GM21825 (cell line): ENCODE measurements around the gene TBC1D5.
"Not testable (repeated sequence)": the region's sequence is repeated elsewhere in the genome, so short reads cannot be mapped to it uniquely, and the experiment has no call there.

Experiments
- ATAC-seq: cut with Tn5 transposase; IDR thresholded peaks from one replicate; pipeline ENCODE4 v1.9.1; 2021; ENCODE audit warnings: mild to moderate bottlenecking, moderate library complexity; ENCODE audit not compliant: unreplicated experiment

Gene TBC1D5

GRCh38 chr3:17648630-17649355 is 93.6 kb downstream of the TBC1D5 start:
- ATAC-seq: not testable (repeated sequence)

GRCh38 chr3:17645074-17645698 is 97.2 kb downstream of the TBC1D5 start:
- no peak for ATAC-seq

- ATAC-seq: no peak
Measured at GRCh38 chr3:17643691-17644090, 98.7 kb downstream of the TBC1D5 start.

- no peak for ATAC-seq
Measured at GRCh38 chr3:17642474-17642873, 100.0 kb downstream of the TBC1D5 start.

GRCh38 chr3:17640466-17640865 is 102.0 kb downstream of the TBC1D5 start:
- ATAC-seq: no peak

- no peak for ATAC-seq
Measured at GRCh38 chr3:17639765-17640164, 102.7 kb downstream of the TBC1D5 start.

GRCh38 chr3:17639257-17639656 is 103.2 kb downstream of the TBC1D5 start:
- ATAC-seq: no peak

GRCh38 chr3:17638356-17638755 is 104.1 kb downstream of the TBC1D5 start:
- ATAC-seq: no peak

- ATAC-seq: not testable (repeated sequence)
Measured at GRCh38 chr3:17635675-17636074, 106.8 kb downstream of the TBC1D5 start.

GRCh38 chr3:17634964-17635363 is 107.5 kb downstream of the TBC1D5 start:
- ATAC-seq: no peak

GRCh38 chr3:17634201-17634600 is 108.2 kb downstream of the TBC1D5 start:
- ATAC-seq: no peak

- no peak for ATAC-seq
Measured at GRCh38 chr3:17632401-17633100, 109.9 kb downstream of the TBC1D5 start.

- ATAC-seq: no peak
Measured at GRCh38 chr3:17631609-17632008, 110.8 kb downstream of the TBC1D5 start.

GRCh38 chr3:17629400-17629799 is 113.0 kb downstream of the TBC1D5 start:
- no peak for ATAC-seq

GRCh38 chr3:17626395-17626794 is 116.0 kb downstream of the TBC1D5 start:
- no peak for ATAC-seq

- no peak for ATAC-seq
Measured at GRCh38 chr3:17625133-17625532, 117.3 kb downstream of the TBC1D5 start.

- ATAC-seq: no peak
Measured at GRCh38 chr3:17623464-17623863, 119.0 kb downstream of the TBC1D5 start.

GRCh38 chr3:17619968-17620367 is 122.5 kb downstream of the TBC1D5 start:
- no peak for ATAC-seq

- ATAC-seq: not testable (repeated sequence)
Measured at GRCh38 chr3:17613017-17613416, 129.4 kb downstream of the TBC1D5 start.

- no peak for ATAC-seq
Measured at GRCh38 chr3:17607905-17608304, 134.5 kb downstream of the TBC1D5 start.

GRCh38 chr3:17605934-17606333 is 136.5 kb downstream of the TBC1D5 start:
- no peak for ATAC-seq

GRCh38 chr3:17605032-17605431 is 137.4 kb downstream of the TBC1D5 start:
- ATAC-seq: no peak
